SK-N-MC (cell line): ENCODE data around the gene FOXP1.

ENCODE experiments used
- EZH2 ChIP-seq: fragments of 200-600 bp; sonication (generic); IDR thresholded peaks from one replicate; pipeline ENCODE4 v1.6.1; 2017; ENCODE audit warnings: antibody characterized with exemption
- FOXP2 ChIP-seq: optimal IDR thresholded peaks from 2 replicates; pipeline ENCODE3; 2011; ENCODE audit warnings: mild to moderate bottlenecking, moderate library complexity; ENCODE audit not compliant: insufficient read depth; ENCODE audit errors: extremely low read length, control extremely low read depth
- POLR2AphosphoS5 ChIP-seq: IDR thresholded peaks from 2 replicates; pipeline ENCODE4 v1.6.1; 2012; ENCODE audit warnings: mild to moderate bottlenecking, low read depth, low read length, borderline replicate concordance

DNA sequence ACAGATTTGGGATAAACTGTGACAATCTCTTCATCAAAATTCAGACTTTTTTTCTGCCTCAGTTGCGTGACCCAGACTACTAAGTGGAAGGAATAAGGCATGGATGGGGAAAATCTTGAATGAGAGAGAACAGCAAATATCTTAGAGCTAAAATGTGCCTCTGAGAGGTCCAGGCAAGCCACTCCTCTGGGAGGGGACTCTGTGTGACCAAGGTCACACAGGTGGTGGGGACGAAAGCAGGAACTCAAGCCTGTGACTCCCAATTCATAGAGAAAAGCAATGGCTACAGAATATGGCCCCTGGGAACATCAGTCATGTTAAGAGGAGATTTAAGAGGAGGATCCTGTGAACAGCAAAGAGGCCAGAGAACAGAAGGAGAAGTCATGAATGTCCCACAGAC is 268.1 kb downstream of the FOXP1 start:
- TF ChIP-seq EZH2 (no peak), POLR2AphosphoS5 (no peak), FOXP2 (no peak)
